Coronary artery (tissue), 2 donors: ENCODE measurements around the gene POPDC3.

Experiments
- DNase-seq: peaks from one replicate; pipeline ENCODE4 v3.0.0-alpha.2; 2017; ENCODE audit warnings: low spot score
- H3K27ac ChIP-seq, 2 donors: fragments of 200-600 bp; sonication (generic); one replicate each; pipeline ENCODE4 v1.5.1; 2016 to 2019
- H3K4me3 ChIP-seq: fragments of 200-600 bp; sonication (generic); 2 replicates; pipeline ENCODE4 v1.5.1; 2016; ENCODE audit warnings: mild to moderate bottlenecking, moderate library complexity
- CTCF ChIP-seq: fragments of 200-600 bp; sonication (generic); IDR thresholded peaks from one replicate; pipeline ENCODE4 v1.5.1; 2019; ENCODE audit warnings: antibody characterized with exemption

The POPDC3 gene

GRCh38 chr6:105122717-105123116, 57.1 kb downstream of the POPDC3 start:
- DNase-seq: no peak
- no peak for TF ChIP-seq CTCF
- Histone ChIP-seq H3K27ac (no peak overlapping the region), H3K4me3 (no peak overlapping the region)

GRCh38 chr6:105121981-105122380, 57.8 kb downstream of the POPDC3 start:
- Histone ChIP-seq H3K27ac (no peak overlapping the region), H3K4me3 (no peak overlapping the region)
- no peak for DNase-seq
- TF ChIP-seq CTCF: no peak

GRCh38 chr6:105120570-105120969, 59.2 kb downstream of the POPDC3 start:
- Histone ChIP-seq H3K4me3 (no peak overlapping the region), H3K27ac (no peak overlapping the region)
- DNase-seq: no peak
- TF ChIP-seq CTCF: no peak

- no peak overlapping the region for H3K27ac ChIP-seq
- H3K4me3 ChIP-seq: no peak overlapping the region
- DNase-seq: no peak
- TF ChIP-seq CTCF: no peak
These were observed 63.7 kb downstream of the POPDC3 start for GRCh38 chr6:105116150-105116549.

- no peak overlapping the region for H3K4me3 ChIP-seq
- no peak overlapping the region for H3K27ac ChIP-seq
- DNase-seq: no peak
- no peak for TF ChIP-seq CTCF
These were observed 66.4 kb downstream of the POPDC3 start for GRCh38 chr6:105113422-105113821.

GRCh38 chr6:105112577-105112976, 67.2 kb downstream of the POPDC3 start:
- TF ChIP-seq CTCF: no peak
- DNase-seq: no peak
- H3K4me3 ChIP-seq: no peak overlapping the region
- no peak overlapping the region for H3K27ac ChIP-seq

GRCh38 chr6:105111871-105112270, 67.9 kb downstream of the POPDC3 start:
- TF ChIP-seq CTCF: no peak

More at GRCh38 chr6:105111871-105112270, 67.9 kb downstream of the POPDC3 start:
- H3K27ac ChIP-seq: no peak overlapping the region
- DNase-seq: no peak
- no peak overlapping the region for H3K4me3 ChIP-seq
